ENCODE measurements around the gene SLCO1B1. TPM values are rescaled to one million over a fixed set of nuclear protein-coding genes. Genes with fewer than 3 reads are reported as not detected.

Gene SLCO1B1
- total and polyA plus RNA-seq, 4 donors, result 118 to 218 (median 145) TPM

DNA sequence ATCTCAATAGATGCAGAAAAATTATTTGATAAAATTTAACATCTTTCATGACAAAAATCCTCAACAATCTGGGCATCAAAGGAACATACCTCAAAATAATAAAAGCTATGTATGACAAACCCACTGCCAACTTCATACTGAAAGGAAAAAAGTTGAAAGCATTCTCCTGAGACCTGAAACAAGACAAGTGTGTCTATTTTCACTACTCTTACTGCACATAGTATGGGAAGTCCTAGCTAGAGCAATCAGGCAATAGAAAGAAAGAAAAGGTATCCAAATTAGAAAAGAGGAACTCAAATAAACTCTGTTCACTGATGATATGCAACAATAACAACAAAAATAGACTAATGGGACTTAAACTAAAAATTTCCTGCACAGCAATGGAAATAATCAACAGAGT lies 90.1 kb downstream of the SLCO1B1 start:
- TF ChIP-seq YY1 (IDR thresholded peaks at IDR 0.05) (no peak), RXRA (IDR thresholded peaks at IDR 0.05) (no peak), SP1 (IDR thresholded peaks at IDR 0.05) (no peak), TAF1 (conservative IDR thresholded peaks at IDR 0.05) (no peak), MAX (IDR thresholded peaks at IDR 0.05) (no peak), CTCF (IDR thresholded peaks at IDR 0.05; ENCODE audit: low read depth, low read length, missing input control) (no peak), GABPA (IDR thresholded peaks at IDR 0.05 in 1 of 2, conservative IDR thresholded peaks at IDR 0.05 in 1 of 2) (no peak), JUND (IDR thresholded peaks at IDR 0.05) (no peak)
- TF ChIP-seq, protein P1, sequence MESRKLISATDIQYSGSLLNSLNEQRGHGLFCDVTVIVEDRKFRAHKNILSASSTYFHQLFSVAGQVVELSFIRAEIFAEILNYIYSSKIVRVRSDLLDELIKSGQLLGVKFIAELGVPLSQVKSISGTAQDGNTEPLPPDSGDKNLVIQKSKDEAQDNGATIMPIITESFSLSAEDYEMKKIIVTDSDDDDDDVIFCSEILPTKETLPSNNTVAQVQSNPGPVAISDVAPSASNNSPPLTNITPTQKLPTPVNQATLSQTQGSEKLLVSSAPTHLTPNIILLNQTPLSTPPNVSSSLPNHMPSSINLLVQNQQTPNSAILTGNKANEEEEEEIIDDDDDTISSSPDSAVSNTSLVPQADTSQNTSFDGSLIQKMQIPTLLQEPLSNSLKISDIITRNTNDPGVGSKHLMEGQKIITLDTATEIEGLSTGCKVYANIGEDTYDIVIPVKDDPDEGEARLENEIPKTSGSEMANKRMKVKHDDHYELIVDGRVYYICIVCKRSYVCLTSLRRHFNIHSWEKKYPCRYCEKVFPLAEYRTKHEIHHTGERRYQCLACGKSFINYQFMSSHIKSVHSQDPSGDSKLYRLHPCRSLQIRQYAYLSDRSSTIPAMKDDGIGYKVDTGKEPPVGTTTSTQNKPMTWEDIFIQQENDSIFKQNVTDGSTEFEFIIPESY (IDR thresholded peaks at IDR 0.05), result no peak
- TF ChIP-seq, protein P2, sequence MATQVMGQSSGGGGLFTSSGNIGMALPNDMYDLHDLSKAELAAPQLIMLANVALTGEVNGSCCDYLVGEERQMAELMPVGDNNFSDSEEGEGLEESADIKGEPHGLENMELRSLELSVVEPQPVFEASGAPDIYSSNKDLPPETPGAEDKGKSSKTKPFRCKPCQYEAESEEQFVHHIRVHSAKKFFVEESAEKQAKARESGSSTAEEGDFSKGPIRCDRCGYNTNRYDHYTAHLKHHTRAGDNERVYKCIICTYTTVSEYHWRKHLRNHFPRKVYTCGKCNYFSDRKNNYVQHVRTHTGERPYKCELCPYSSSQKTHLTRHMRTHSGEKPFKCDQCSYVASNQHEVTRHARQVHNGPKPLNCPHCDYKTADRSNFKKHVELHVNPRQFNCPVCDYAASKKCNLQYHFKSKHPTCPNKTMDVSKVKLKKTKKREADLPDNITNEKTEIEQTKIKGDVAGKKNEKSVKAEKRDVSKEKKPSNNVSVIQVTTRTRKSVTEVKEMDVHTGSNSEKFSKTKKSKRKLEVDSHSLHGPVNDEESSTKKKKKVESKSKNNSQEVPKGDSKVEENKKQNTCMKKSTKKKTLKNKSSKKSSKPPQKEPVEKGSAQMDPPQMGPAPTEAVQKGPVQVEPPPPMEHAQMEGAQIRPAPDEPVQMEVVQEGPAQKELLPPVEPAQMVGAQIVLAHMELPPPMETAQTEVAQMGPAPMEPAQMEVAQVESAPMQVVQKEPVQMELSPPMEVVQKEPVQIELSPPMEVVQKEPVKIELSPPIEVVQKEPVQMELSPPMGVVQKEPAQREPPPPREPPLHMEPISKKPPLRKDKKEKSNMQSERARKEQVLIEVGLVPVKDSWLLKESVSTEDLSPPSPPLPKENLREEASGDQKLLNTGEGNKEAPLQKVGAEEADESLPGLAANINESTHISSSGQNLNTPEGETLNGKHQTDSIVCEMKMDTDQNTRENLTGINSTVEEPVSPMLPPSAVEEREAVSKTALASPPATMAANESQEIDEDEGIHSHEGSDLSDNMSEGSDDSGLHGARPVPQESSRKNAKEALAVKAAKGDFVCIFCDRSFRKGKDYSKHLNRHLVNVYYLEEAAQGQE (IDR thresholded peaks at IDR 0.05), result no peak
- TF ChIP-seq, protein P3, sequence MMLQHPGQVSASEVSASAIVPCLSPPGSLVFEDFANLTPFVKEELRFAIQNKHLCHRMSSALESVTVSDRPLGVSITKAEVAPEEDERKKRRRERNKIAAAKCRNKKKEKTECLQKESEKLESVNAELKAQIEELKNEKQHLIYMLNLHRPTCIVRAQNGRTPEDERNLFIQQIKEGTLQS (IDR thresholded peaks at IDR 0.05), result no peak
- Histone ChIP-seq H3K9me3 (ENCODE audit: control insufficient read depth in 4 of 4, low read length in 3 of 4) (no peaks in the 10 kb centered on the region), H3K4me1 (ENCODE audit: control insufficient read depth in 4 of 4, insufficient read depth in 4 of 4, low read length in 3 of 4) (no peaks in the 10 kb centered on the region), H3K9ac (ENCODE audit: low read depth in 1 of 2, low read length in 2 of 2) (no peak overlapping the region), H3K36me3 (ENCODE audit: control insufficient read depth in 4 of 4, insufficient read depth in 3 of 4, low read depth in 1 of 4, low read length in 3 of 4) (peaks cover 2 to 57% (median 16%) of the 10 kb centered on the region in 4 donors), H3K27ac (ENCODE audit: low read depth in 1 of 2, low read length in 2 of 2) (no peak overlapping the region), H3K4me3 (ENCODE audit: low read depth in 1 of 3, low read length in 3 of 3) (no peak overlapping the region), H3K27me3 (ENCODE audit: control insufficient read depth in 4 of 4, insufficient read depth in 4 of 4, low read length in 3 of 4) (no peaks in the 10 kb centered on the region)
- DNase-seq (ENCODE audit: low spot score), result no peak

- H3K27me3 ChIP-seq (ENCODE audit: control insufficient read depth in 4 of 4, insufficient read depth in 4 of 4, low read length in 3 of 4), result no peaks in the 10 kb centered on the region
- no peaks in the 10 kb centered on the region for H3K9me3 ChIP-seq (ENCODE audit: control insufficient read depth in 4 of 4, low read length in 3 of 4)
- H3K36me3 ChIP-seq (ENCODE audit: control insufficient read depth in 4 of 4, insufficient read depth in 3 of 4, low read depth in 1 of 4, low read length in 3 of 4), result peaks cover 2 to 65% (median 19%) of the 10 kb centered on the region in 4 donors
- no peaks in the 10 kb centered on the region for H3K4me1 ChIP-seq (ENCODE audit: control insufficient read depth in 4 of 4, insufficient read depth in 4 of 4, low read length in 3 of 4)
- no peak overlapping the region for H3K4me3 ChIP-seq (ENCODE audit: low read depth in 1 of 3, low read length in 3 of 3)
- no peak overlapping the region for H3K27ac ChIP-seq (ENCODE audit: low read depth in 1 of 2, low read length in 2 of 2)
- DNase-seq (ENCODE audit: low spot score), result no peak
- H3K9ac ChIP-seq (ENCODE audit: low read depth in 1 of 2, low read length in 2 of 2), result no peak overlapping the region
- TF ChIP-seq JUND (IDR thresholded peaks at IDR 0.05) (no peak), TAF1 (conservative IDR thresholded peaks at IDR 0.05) (no peak), NR2F2 (IDR thresholded peaks at IDR 0.05) (no peak), YY1 (IDR thresholded peaks at IDR 0.05) (no peak)
Measured at GRCh38 chr12:21221778-21222177, 90.8 kb downstream of the SLCO1B1 start.
